H9 (cell line): ENCODE measurements around the gene SRGAP1. TPM values are rescaled to one million over a fixed set of nuclear protein-coding genes. Genes with fewer than 3 reads are reported as not detected.

Experiments used
- DNase-seq: peaks from one replicate; pipeline ENCODE4 v3.0.0-alpha.2; 2017
- H2AFZ ChIP-seq: one replicate; pipeline ENCODE4 v1.6.1; 2013; ENCODE audit warnings: mild to moderate bottlenecking, low read length, control low read depth, moderate library complexity
- H2AK5ac ChIP-seq: 2 replicates; pipeline ENCODE4 v1.6.1; 2013; ENCODE audit warnings: low read length, control low read depth, mixed read lengths; ENCODE audit not compliant: insufficient read length
- H2BK120ac ChIP-seq: one replicate; pipeline ENCODE4 v1.6.1; 2013; ENCODE audit warnings: low read depth, mild to moderate bottlenecking, low read length, control low read depth, inconsistent platforms; ENCODE audit not compliant: poor library complexity, severe bottlenecking
- H2BK12ac ChIP-seq: 2 replicates; pipeline ENCODE4 v1.6.1; 2013; ENCODE audit warnings: low read length, control low read depth, mixed read lengths, low read depth; ENCODE audit not compliant: insufficient read length
- H2BK15ac ChIP-seq: 2 replicates; pipeline ENCODE4 v1.6.1; 2013; ENCODE audit warnings: low read depth, low read length, control low read depth
- H2BK20ac ChIP-seq: one replicate; pipeline ENCODE4 v1.6.1; 2013; ENCODE audit warnings: low read depth, mild to moderate bottlenecking, low read length, control low read depth, inconsistent platforms; ENCODE audit not compliant: poor library complexity, severe bottlenecking
- H2BK5ac ChIP-seq: 2 replicates; pipeline ENCODE4 v1.6.1; 2013; ENCODE audit warnings: low read length, control low read depth, mixed read lengths; ENCODE audit not compliant: insufficient read length
- H3K14ac ChIP-seq: 2 replicates; pipeline ENCODE4 v1.6.1; 2013; ENCODE audit warnings: low read length, control low read depth; ENCODE audit not compliant: insufficient read depth
- H3K18ac ChIP-seq: 2 replicates; pipeline ENCODE4 v1.6.1; 2013; ENCODE audit warnings: low read depth, mild to moderate bottlenecking, mixed read lengths, low read length, control low read depth; ENCODE audit not compliant: insufficient read length
- H3K23ac ChIP-seq: 2 replicates; pipeline ENCODE4 v1.6.1; 2013; ENCODE audit warnings: low read length, control low read depth, mixed read lengths, low read depth; ENCODE audit not compliant: insufficient read length
- H3K23me2 ChIP-seq: 2 replicates; pipeline ENCODE4 v1.6.1; 2013; ENCODE audit warnings: low read depth, mild to moderate bottlenecking, mixed read lengths, low read length, control low read depth; ENCODE audit not compliant: insufficient read length, poor library complexity, severe bottlenecking
- H3K27ac ChIP-seq: 2 replicates; pipeline ENCODE4 v1.5.1; 2013; ENCODE audit warnings: low read length, control low read depth, mixed read lengths, low read depth; ENCODE audit not compliant: insufficient read length
- H3K27me3 ChIP-seq: 2 replicates; pipeline ENCODE4 v1.6.1; 2013; ENCODE audit warnings: low read length, control low read depth, inconsistent platforms; ENCODE audit not compliant: insufficient read depth
- H3K4ac ChIP-seq: 2 replicates; pipeline ENCODE4 v1.6.1; 2013; ENCODE audit warnings: low read depth, mild to moderate bottlenecking, control low read depth, inconsistent platforms, low read length, moderate library complexity
- H3K4me1 ChIP-seq: 2 replicates; pipeline ENCODE4 v1.6.1; 2013; ENCODE audit warnings: low read length, control low read depth, inconsistent platforms; ENCODE audit not compliant: insufficient read depth
- H3K4me2 ChIP-seq: 2 replicates; pipeline ENCODE4 v1.6.1; 2013; ENCODE audit warnings: low read length, control low read depth, mixed read lengths; ENCODE audit not compliant: insufficient read length, insufficient read depth
- H3K56ac ChIP-seq: 2 replicates; pipeline ENCODE4 v1.6.1; 2013; ENCODE audit warnings: low read depth, mild to moderate bottlenecking, mixed read lengths, low read length, control low read depth; ENCODE audit not compliant: insufficient read length
- H3K79me1 ChIP-seq: 2 replicates; pipeline ENCODE4 v1.6.1; 2013; ENCODE audit warnings: low read depth, mild to moderate bottlenecking, moderate library complexity, low read length, control low read depth, inconsistent platforms; ENCODE audit not compliant: insufficient read depth, poor library complexity, severe bottlenecking
- H3K79me2 ChIP-seq: 2 replicates; pipeline ENCODE4 v1.6.1; 2013; ENCODE audit warnings: low read length, control low read depth, inconsistent platforms; ENCODE audit not compliant: insufficient read depth
- H3K9ac ChIP-seq: 2 replicates; pipeline ENCODE4 v1.6.1; 2013; ENCODE audit warnings: low read length, control low read depth, mixed read lengths; ENCODE audit not compliant: insufficient read length; ENCODE audit errors: extremely low read depth
- H3K9me3 ChIP-seq: one replicate; pipeline ENCODE4 v1.6.1; 2013; ENCODE audit warnings: low read depth, low read length, inconsistent platforms; ENCODE audit not compliant: control insufficient read depth
- H3T11ph ChIP-seq: one replicate; pipeline ENCODE4 v1.6.1; 2013; ENCODE audit warnings: mild to moderate bottlenecking, low read length, control low read depth, inconsistent platforms
- H4K20me1 ChIP-seq: one replicate; pipeline ENCODE4 v1.6.1; 2013; ENCODE audit not compliant: control insufficient read depth, insufficient read length, insufficient read depth
- H4K5ac ChIP-seq: 2 replicates; pipeline ENCODE4 v1.6.1; 2013; ENCODE audit warnings: low read depth, mild to moderate bottlenecking, mixed read lengths, low read length, control low read depth; ENCODE audit not compliant: insufficient read length
- H4K8ac ChIP-seq: replicated peaks from 2 replicates; pipeline ENCODE4 v1.6.1; 2013; ENCODE audit warnings: low read length, control low read depth, mixed read lengths, low read depth; ENCODE audit not compliant: insufficient read length
- H4K91ac ChIP-seq: 2 replicates; pipeline ENCODE4 v1.6.1; 2013; ENCODE audit warnings: low read depth, mild to moderate bottlenecking, moderate library complexity, mixed read lengths, low read length, control low read depth; ENCODE audit not compliant: insufficient read length
- H3K27ac Mint-ChIP-seq, 3 experiments: 2 replicates in 2 of 3; 3 replicates in 1 of 3; pipeline ENCODE4 v1.8.0; 2020 to 2021; ENCODE audit warnings: mixed read lengths in 3 of 3, mild to moderate bottlenecking in 1 of 3, moderate library complexity in 1 of 3
- H3K27me3 Mint-ChIP-seq: 2 replicates; pipeline ENCODE4 v1.8.0; 2021; ENCODE audit warnings: low read depth, mild to moderate bottlenecking, moderate library complexity, mixed read lengths
- H3K36me3 Mint-ChIP-seq, 3 experiments: 2 replicates in 2 of 3; 3 replicates in 1 of 3; pipeline ENCODE4 v1.8.0; 2020 to 2021; ENCODE audit warnings: low read depth in 3 of 3, mixed read lengths in 3 of 3; ENCODE audit not compliant: insufficient read depth in 1 of 3
- H3K4me1 Mint-ChIP-seq, 2 experiments: 2 replicates each; pipeline ENCODE4 v1.8.0; 2020; ENCODE audit warnings: mixed read lengths in 2 of 2
- H3K4me3 Mint-ChIP-seq, 2 experiments: 2 replicates in 1 of 2; 3 replicates in 1 of 2; pipeline ENCODE4 v1.8.0; 2020 to 2021; ENCODE audit warnings: mild to moderate bottlenecking in 2 of 2, mixed read lengths in 2 of 2, moderate library complexity in 1 of 2
- H3K9me3 Mint-ChIP-seq, 2 experiments: 2 replicates in 1 of 2; 3 replicates in 1 of 2; pipeline ENCODE4 v1.8.0; 2020; ENCODE audit warnings: mild to moderate bottlenecking in 2 of 2, mixed read lengths in 2 of 2, moderate library complexity in 1 of 2
- CTCF ChIP-seq: fragments of 200-600 bp; sonication (generic); conservative IDR thresholded peaks from 3 replicates; pipeline ENCODE4 v1.8.0; 2021; ENCODE audit warnings: antibody characterized with exemption, mild to moderate bottlenecking
- WGBS: extraction: QIAGEN DNeasy Blood & Tissue Kit; methylation state at CpG from one replicate; pipeline ENCODE4 v1.1.7; 2013; ENCODE audit warnings: missing lambda C conversion rate, low lambda C conversion rate, mixed read lengths; ENCODE audit not compliant: insufficient read length; ENCODE audit errors: extremely low coverage; 5-methylcytosine and 5-hydroxymethylcytosine counted together
- total RNA-seq: library from RNA; stranded (reverse); gene quantifications from 2 replicates; pipeline ENCODE4 v1.2.1, GENCODE V29; 2021

Gene SRGAP1
- total RNA-seq, 1 experiment from 2014 or later = 4.8 TPM

DNA sequence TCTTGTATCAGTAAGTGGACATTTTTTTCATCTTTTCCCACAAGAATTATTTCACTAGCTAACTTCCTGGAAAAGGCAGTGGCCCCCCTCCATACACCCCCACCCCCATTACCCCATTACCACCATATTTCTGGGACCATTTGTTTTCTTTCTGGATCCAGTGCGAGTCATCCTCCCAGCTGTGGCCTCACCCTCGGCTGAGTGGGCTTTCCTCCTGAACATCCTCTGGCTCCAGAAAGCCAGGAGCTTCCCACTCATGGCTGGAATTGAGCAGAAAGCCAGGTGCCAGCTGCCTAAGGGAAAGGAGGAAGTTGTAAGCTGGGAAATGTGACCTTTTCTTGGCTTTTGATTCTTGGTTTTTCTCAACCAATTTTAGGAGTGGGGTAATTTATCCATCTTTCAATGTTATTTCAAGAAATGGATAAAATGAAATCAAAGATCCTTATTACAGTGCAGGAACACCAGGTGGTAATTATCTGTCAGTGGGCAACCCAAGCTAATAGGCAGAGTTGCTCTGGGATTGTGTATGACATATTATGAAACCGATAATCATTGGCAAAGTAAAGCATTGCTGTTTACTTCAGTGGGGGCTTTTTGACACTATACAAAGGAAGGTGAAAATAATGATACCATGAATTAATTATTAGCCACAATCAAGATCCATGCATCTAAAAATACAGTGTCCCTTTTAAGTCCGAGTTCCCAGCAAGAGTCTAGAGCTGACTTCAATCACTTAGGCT, 253.0 kb downstream of the SRGAP1 start:
- H2AK5ac ChIP-seq = no peak overlapping the region
- no peak overlapping the region for H2BK15ac ChIP-seq
- no peak for DNase-seq
- H4K5ac ChIP-seq = no peak overlapping the region
- no peak overlapping the region for H3K9ac ChIP-seq
- Mint-ChIP-seq H3K36me3 (peaks cover 0 to 5% (median 0%) of the 10 kb centered on the region in 3 experiments; a peak in 2 of 7 replicates), H3K9me3 (no peaks in the 10 kb centered on the region), H3K4me3 (no peak overlapping the region), H3K4me1 (no peaks in the 10 kb centered on the region), H3K27me3 (no peaks in the 10 kb centered on the region), H3K27ac (no peak overlapping the region; a peak in 1 of 7 replicates)
- H3K9me3 ChIP-seq = no peaks in the 10 kb centered on the region
- no peak overlapping the region for H2BK20ac ChIP-seq
- H2BK120ac ChIP-seq = no peak overlapping the region
- no peak overlapping the region for H4K91ac ChIP-seq
- no peaks in the 10 kb centered on the region for H3K79me1 ChIP-seq
- H3K79me2 ChIP-seq = no peaks in the 10 kb centered on the region
- no peak overlapping the region for H2BK5ac ChIP-seq
- H4K8ac ChIP-seq = no peak overlapping the region
- no peak overlapping the region for H3K14ac ChIP-seq
- TF ChIP-seq CTCF = no peak
- H3K23ac ChIP-seq = no peak overlapping the region
- H3K56ac ChIP-seq = no peak overlapping the region
- no peaks in the 10 kb centered on the region for H3K23me2 ChIP-seq
- no peak overlapping the region for H2AFZ ChIP-seq
- H3T11ph ChIP-seq = no peak overlapping the region
- H4K20me1 ChIP-seq = no peaks in the 10 kb centered on the region
- H3K4me2 ChIP-seq = no peak overlapping the region
- H3K27me3 ChIP-seq = no peaks in the 10 kb centered on the region
- no peak overlapping the region for H3K18ac ChIP-seq
- no peak overlapping the region for H3K27ac ChIP-seq
- H3K4me1 ChIP-seq = no peaks in the 10 kb centered on the region
- no peak overlapping the region for H3K4ac ChIP-seq
- H2BK12ac ChIP-seq = no peak overlapping the region
- no CpG with 5 or more reads among the region's 4 CpGs for WGBS
